ENCODE results near the gene G0S2.

The G0S2 gene

GRCh38 chr1:209710847-209711246 is 35.6 kb downstream of the G0S2 start:
- Histone ChIP-seq H3K9me3 (ENCODE audit: control insufficient read depth in 2 of 2, low read length in 2 of 2) (no peaks in the 10 kb centered on the region), H3K4me1 (ENCODE audit: control insufficient read depth in 2 of 2, insufficient read depth in 2 of 2, low read length in 2 of 2) (no peaks in the 10 kb centered on the region), H3K4me3 (ENCODE audit: low read length in 2 of 2) (no peak overlapping the region), H3K9ac (ENCODE audit: low read depth in 1 of 2, low read length in 2 of 2) (no peak overlapping the region), H3K27me3 (ENCODE audit: control insufficient read depth in 2 of 2, insufficient read depth in 2 of 2, low read length in 2 of 2) (no peaks in the 10 kb centered on the region), H3K36me3 (ENCODE audit: control insufficient read depth in 2 of 2, insufficient read depth in 2 of 2, low read length in 2 of 2) (no peaks in the 10 kb centered on the region), H3K27ac (ENCODE audit: low read depth in 2 of 2, low read length in 2 of 2) (no peak overlapping the region)

- no peak overlapping the region for H3K4me3 ChIP-seq (ENCODE audit: low read length in 2 of 2)
- no peaks in the 10 kb centered on the region for H3K4me1 ChIP-seq (ENCODE audit: control insufficient read depth in 2 of 2, insufficient read depth in 2 of 2, low read length in 2 of 2)
- no peak overlapping the region for H3K27ac ChIP-seq (ENCODE audit: low read depth in 2 of 2, low read length in 2 of 2)
- no peaks in the 10 kb centered on the region for H3K9me3 ChIP-seq (ENCODE audit: control insufficient read depth in 2 of 2, low read length in 2 of 2)
- H3K27me3 ChIP-seq (ENCODE audit: control insufficient read depth in 2 of 2, insufficient read depth in 2 of 2, low read length in 2 of 2) = no peaks in the 10 kb centered on the region
- no peaks in the 10 kb centered on the region for H3K36me3 ChIP-seq (ENCODE audit: control insufficient read depth in 2 of 2, insufficient read depth in 2 of 2, low read length in 2 of 2)
- H3K9ac ChIP-seq (ENCODE audit: low read depth in 1 of 2, low read length in 2 of 2) = no peak overlapping the region
These were observed 39.1 kb downstream of the G0S2 start for GRCh38 chr1:209714338-209714737.

- Histone ChIP-seq H3K9ac (ENCODE audit: low read depth in 1 of 2, low read length in 2 of 2) (no peak overlapping the region), H3K27me3 (ENCODE audit: control insufficient read depth in 2 of 2, insufficient read depth in 2 of 2, low read length in 2 of 2) (no peaks in the 10 kb centered on the region), H3K4me1 (ENCODE audit: control insufficient read depth in 2 of 2, insufficient read depth in 2 of 2, low read length in 2 of 2) (no peaks in the 10 kb centered on the region), H3K36me3 (ENCODE audit: control insufficient read depth in 2 of 2, insufficient read depth in 2 of 2, low read length in 2 of 2) (no peaks in the 10 kb centered on the region), H3K9me3 (ENCODE audit: control insufficient read depth in 2 of 2, low read length in 2 of 2) (no peaks in the 10 kb centered on the region), H3K27ac (ENCODE audit: low read depth in 2 of 2, low read length in 2 of 2) (no peak overlapping the region), H3K4me3 (ENCODE audit: low read length in 2 of 2) (no peak overlapping the region)
These were observed 40.1 kb downstream of the G0S2 start for GRCh38 chr1:209715314-209715713.

- no peak overlapping the region for H3K9ac ChIP-seq (ENCODE audit: low read depth in 1 of 2, low read length in 2 of 2)
- H3K4me3 ChIP-seq (ENCODE audit: low read length in 2 of 2) = no peak overlapping the region
- H3K4me1 ChIP-seq (ENCODE audit: control insufficient read depth in 2 of 2, insufficient read depth in 2 of 2, low read length in 2 of 2) = no peaks in the 10 kb centered on the region
- no peaks in the 10 kb centered on the region for H3K9me3 ChIP-seq (ENCODE audit: control insufficient read depth in 2 of 2, low read length in 2 of 2)
- no peaks in the 10 kb centered on the region for H3K36me3 ChIP-seq (ENCODE audit: control insufficient read depth in 2 of 2, insufficient read depth in 2 of 2, low read length in 2 of 2)
- H3K27ac ChIP-seq (ENCODE audit: low read depth in 2 of 2, low read length in 2 of 2) = no peak overlapping the region
- no peaks in the 10 kb centered on the region for H3K27me3 ChIP-seq (ENCODE audit: control insufficient read depth in 2 of 2, insufficient read depth in 2 of 2, low read length in 2 of 2)
These were observed 42.6 kb downstream of the G0S2 start for GRCh38 chr1:209717818-209718217.

GRCh38 chr1:209720326-209720725 is 45.1 kb downstream of the G0S2 start:
- H3K4me1 ChIP-seq (ENCODE audit: control insufficient read depth in 2 of 2, insufficient read depth in 2 of 2, low read length in 2 of 2) = no peaks in the 10 kb centered on the region
- H3K4me3 ChIP-seq (ENCODE audit: low read length in 2 of 2) = no peak overlapping the region
- no peaks in the 10 kb centered on the region for H3K36me3 ChIP-seq (ENCODE audit: control insufficient read depth in 2 of 2, insufficient read depth in 2 of 2, low read length in 2 of 2)
- H3K9ac ChIP-seq (ENCODE audit: low read depth in 1 of 2, low read length in 2 of 2) = no peak overlapping the region
- H3K27ac ChIP-seq (ENCODE audit: low read depth in 2 of 2, low read length in 2 of 2) = peak overlapping the region in 1 of 2 donors; percentile 51
- H3K9me3 ChIP-seq (ENCODE audit: control insufficient read depth in 2 of 2, low read length in 2 of 2) = no peaks in the 10 kb centered on the region
- H3K27me3 ChIP-seq (ENCODE audit: control insufficient read depth in 2 of 2, insufficient read depth in 2 of 2, low read length in 2 of 2) = no peaks in the 10 kb centered on the region

- Histone ChIP-seq H3K9ac (ENCODE audit: low read depth in 1 of 2, low read length in 2 of 2) (no peak overlapping the region), H3K4me3 (ENCODE audit: low read length in 2 of 2) (no peak overlapping the region), H3K36me3 (ENCODE audit: control insufficient read depth in 2 of 2, insufficient read depth in 2 of 2, low read length in 2 of 2) (no peaks in the 10 kb centered on the region), H3K9me3 (ENCODE audit: control insufficient read depth in 2 of 2, low read length in 2 of 2) (no peaks in the 10 kb centered on the region), H3K27ac (ENCODE audit: low read depth in 2 of 2, low read length in 2 of 2) (peak overlapping the region in 1 of 2 donors; percentile 51), H3K4me1 (ENCODE audit: control insufficient read depth in 2 of 2, insufficient read depth in 2 of 2, low read length in 2 of 2) (no peaks in the 10 kb centered on the region), H3K27me3 (ENCODE audit: control insufficient read depth in 2 of 2, insufficient read depth in 2 of 2, low read length in 2 of 2) (no peaks in the 10 kb centered on the region)
These were observed 45.6 kb downstream of the G0S2 start for GRCh38 chr1:209720826-209721225.

GRCh38 chr1:209721323-209721722 is 46.1 kb downstream of the G0S2 start:
- no peaks in the 10 kb centered on the region for H3K36me3 ChIP-seq (ENCODE audit: control insufficient read depth in 2 of 2, insufficient read depth in 2 of 2, low read length in 2 of 2)
- no peaks in the 10 kb centered on the region for H3K9me3 ChIP-seq (ENCODE audit: control insufficient read depth in 2 of 2, low read length in 2 of 2)
- H3K4me3 ChIP-seq (ENCODE audit: low read length in 2 of 2) = no peak overlapping the region
- no peak overlapping the region for H3K27ac ChIP-seq (ENCODE audit: low read depth in 2 of 2, low read length in 2 of 2)
- no peaks in the 10 kb centered on the region for H3K4me1 ChIP-seq (ENCODE audit: control insufficient read depth in 2 of 2, insufficient read depth in 2 of 2, low read length in 2 of 2)
- no peak overlapping the region for H3K9ac ChIP-seq (ENCODE audit: low read depth in 1 of 2, low read length in 2 of 2)
- H3K27me3 ChIP-seq (ENCODE audit: control insufficient read depth in 2 of 2, insufficient read depth in 2 of 2, low read length in 2 of 2) = no peaks in the 10 kb centered on the region

- Histone ChIP-seq H3K9ac (ENCODE audit: low read depth in 1 of 2, low read length in 2 of 2) (no peak overlapping the region), H3K4me1 (ENCODE audit: control insufficient read depth in 2 of 2, insufficient read depth in 2 of 2, low read length in 2 of 2) (no peaks in the 10 kb centered on the region), H3K9me3 (ENCODE audit: control insufficient read depth in 2 of 2, low read length in 2 of 2) (no peaks in the 10 kb centered on the region), H3K36me3 (ENCODE audit: control insufficient read depth in 2 of 2, insufficient read depth in 2 of 2, low read length in 2 of 2) (no peaks in the 10 kb centered on the region), H3K27me3 (ENCODE audit: control insufficient read depth in 2 of 2, insufficient read depth in 2 of 2, low read length in 2 of 2) (no peaks in the 10 kb centered on the region), H3K27ac (ENCODE audit: low read depth in 2 of 2, low read length in 2 of 2) (no peak overlapping the region), H3K4me3 (ENCODE audit: low read length in 2 of 2) (no peak overlapping the region)
These were observed 48.1 kb downstream of the G0S2 start for GRCh38 chr1:209723265-209723664.

- no peaks in the 10 kb centered on the region for H3K4me1 ChIP-seq (ENCODE audit: control insufficient read depth in 2 of 2, insufficient read depth in 2 of 2, low read length in 2 of 2)
- H3K36me3 ChIP-seq (ENCODE audit: control insufficient read depth in 2 of 2, insufficient read depth in 2 of 2, low read length in 2 of 2) = no peaks in the 10 kb centered on the region
- no peak overlapping the region for H3K4me3 ChIP-seq (ENCODE audit: low read length in 2 of 2)
- no peak overlapping the region for H3K9ac ChIP-seq (ENCODE audit: low read depth in 1 of 2, low read length in 2 of 2)
- H3K27me3 ChIP-seq (ENCODE audit: control insufficient read depth in 2 of 2, insufficient read depth in 2 of 2, low read length in 2 of 2) = no peaks in the 10 kb centered on the region
- no peak overlapping the region for H3K27ac ChIP-seq (ENCODE audit: low read depth in 2 of 2, low read length in 2 of 2)
- no peaks in the 10 kb centered on the region for H3K9me3 ChIP-seq (ENCODE audit: control insufficient read depth in 2 of 2, low read length in 2 of 2)
These were observed 48.8 kb downstream of the G0S2 start for GRCh38 chr1:209723756-209724693.
